ENCODE results near the gene EMX1. TPM values are rescaled to one million over a fixed set of nuclear protein-coding genes. Genes with fewer than 3 reads are reported as not detected.

The EMX1 gene
- total RNA-seq, 1 experiment from 2014 or later = 0.72 TPM

- H3K9me3 ChIP-seq (ENCODE audit: control insufficient read depth, low read depth, low read length) = no peaks in the 10 kb centered on the region
- H3K27me3 Mint-ChIP-seq (ENCODE audit: low read depth) = peaks cover 45% of the 10 kb centered on the region
- peaks cover 5 to 8% (median 8%) of the 10 kb centered on the region in 3 experiments; a peak in 6 of 7 replicates for H3K36me3 Mint-ChIP-seq (ENCODE audit: insufficient read depth in 1 of 3, low read depth in 3 of 3)
- H3K27ac Mint-ChIP-seq = no peak overlapping the region
- H2BK20ac ChIP-seq (ENCODE audit: low read depth, low read length, poor library complexity, severe bottlenecking) = no peak overlapping the region
- H3K14ac ChIP-seq (ENCODE audit: insufficient read depth, low read length) = no peak overlapping the region
- H3K9ac ChIP-seq (ENCODE audit: extremely low read depth, insufficient read length, low read length) = no peak overlapping the region
- no peak overlapping the region for H3T11ph ChIP-seq (ENCODE audit: low read length)
- no peak overlapping the region for H3K4me2 ChIP-seq (ENCODE audit: insufficient read depth, insufficient read length, low read length)
- no peaks in the 10 kb centered on the region for H4K20me1 ChIP-seq (ENCODE audit: control insufficient read depth, insufficient read depth, insufficient read length)
- no peak overlapping the region for H3K27ac ChIP-seq (ENCODE audit: insufficient read length, low read depth, low read length)
- H3K79me1 ChIP-seq (ENCODE audit: insufficient read depth, low read depth, low read length, poor library complexity, severe bottlenecking) = no peaks in the 10 kb centered on the region
- no CpG with 5 or more reads among the region's 5 CpGs for WGBS (ENCODE audit: extremely low coverage, insufficient read length, low lambda C conversion rate)
- no peaks in the 10 kb centered on the region for H3K9me3 Mint-ChIP-seq
- H3K4me3 Mint-ChIP-seq = no peak overlapping the region
- peaks cover 41 to 61% of the 10 kb centered on the region in 2 experiments for H3K4me1 Mint-ChIP-seq
- H4K5ac ChIP-seq (ENCODE audit: insufficient read length, low read depth, low read length) = no peak overlapping the region
- no peaks in the 10 kb centered on the region for H3K79me2 ChIP-seq (ENCODE audit: insufficient read depth, low read length)
- no peak for TF ChIP-seq CTCF (conservative IDR thresholded peaks at IDR 0.05)
- no peak overlapping the region for H3K18ac ChIP-seq (ENCODE audit: insufficient read length, low read depth, low read length)
- no peak overlapping the region for H3K23ac ChIP-seq (ENCODE audit: insufficient read length, low read depth, low read length)
- no peak overlapping the region for H3K56ac ChIP-seq (ENCODE audit: insufficient read length, low read depth, low read length)
- no peak overlapping the region for H2BK120ac ChIP-seq (ENCODE audit: low read depth, low read length, poor library complexity, severe bottlenecking)
- H3K4ac ChIP-seq (ENCODE audit: low read depth, low read length) = no peak overlapping the region
- H3K4me1 ChIP-seq (ENCODE audit: insufficient read depth, low read length) = peaks cover 3% of the 10 kb centered on the region; the same call in 1 of the 2 replicates
- DNase-seq = no peak
- no peak overlapping the region for H2BK15ac ChIP-seq (ENCODE audit: low read depth, low read length)
- H4K91ac ChIP-seq (ENCODE audit: insufficient read length, low read depth, low read length) = no peak overlapping the region
- H3K27me3 ChIP-seq (ENCODE audit: insufficient read depth, low read length) = no peaks in the 10 kb centered on the region; the same call in 1 of the 2 replicates
- peaks cover 2% of the 10 kb centered on the region for H3K23me2 ChIP-seq (ENCODE audit: insufficient read length, low read depth, low read length, poor library complexity, severe bottlenecking)
- no peak overlapping the region for H2BK5ac ChIP-seq (ENCODE audit: insufficient read length, low read length)
- H2AFZ ChIP-seq (ENCODE audit: low read length) = no peak overlapping the region
- H2BK12ac ChIP-seq (ENCODE audit: insufficient read length, low read depth, low read length) = no peak overlapping the region
- no peak overlapping the region for H4K8ac ChIP-seq (replicated peaks; ENCODE audit: insufficient read length, low read depth, low read length)
- H2AK5ac ChIP-seq (ENCODE audit: insufficient read length, low read length) = no peak overlapping the region
These were observed 21.1 kb downstream of the EMX1 start for GRCh38 chr2:72938455-72938854.
